GM10266 (cell line): ENCODE data around the gene MRTFA.

Experiments
- DNase-seq: peaks from one replicate; pipeline ENCODE4 v3.0.0; 2012; ENCODE audit errors: extremely low spot score
- TF ChIP-seq, protein P1 (sequence below): IDR thresholded peaks from 2 replicates; pipeline ENCODE4 v1.5.1; 2012; ENCODE audit warnings: mild to moderate bottlenecking, low read depth; ENCODE audit not compliant: control insufficient read depth, insufficient read depth; ENCODE audit errors: missing control alignments

Gene MRTFA

DNA sequence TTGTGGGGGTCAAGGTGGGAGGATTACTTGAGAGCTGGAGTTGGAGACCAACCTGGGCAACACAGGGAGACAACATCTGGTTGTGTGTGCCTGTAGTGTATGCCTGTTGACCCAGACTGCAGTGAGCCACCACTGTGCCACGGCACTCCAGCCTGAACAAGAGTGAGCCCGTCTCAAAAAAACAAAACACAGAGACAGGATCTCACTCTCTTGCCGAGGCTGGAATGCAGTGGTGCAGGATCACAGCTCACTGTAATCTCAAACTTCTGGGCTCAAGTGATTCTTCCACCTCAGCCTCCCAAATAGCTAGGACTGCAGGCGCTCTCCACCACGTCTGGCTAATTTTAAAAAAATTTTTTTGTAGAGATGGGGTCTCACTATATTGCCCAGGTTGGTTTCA, 153.6 kb downstream of the MRTFA start:
- TF ChIP-seq, protein P1, sequence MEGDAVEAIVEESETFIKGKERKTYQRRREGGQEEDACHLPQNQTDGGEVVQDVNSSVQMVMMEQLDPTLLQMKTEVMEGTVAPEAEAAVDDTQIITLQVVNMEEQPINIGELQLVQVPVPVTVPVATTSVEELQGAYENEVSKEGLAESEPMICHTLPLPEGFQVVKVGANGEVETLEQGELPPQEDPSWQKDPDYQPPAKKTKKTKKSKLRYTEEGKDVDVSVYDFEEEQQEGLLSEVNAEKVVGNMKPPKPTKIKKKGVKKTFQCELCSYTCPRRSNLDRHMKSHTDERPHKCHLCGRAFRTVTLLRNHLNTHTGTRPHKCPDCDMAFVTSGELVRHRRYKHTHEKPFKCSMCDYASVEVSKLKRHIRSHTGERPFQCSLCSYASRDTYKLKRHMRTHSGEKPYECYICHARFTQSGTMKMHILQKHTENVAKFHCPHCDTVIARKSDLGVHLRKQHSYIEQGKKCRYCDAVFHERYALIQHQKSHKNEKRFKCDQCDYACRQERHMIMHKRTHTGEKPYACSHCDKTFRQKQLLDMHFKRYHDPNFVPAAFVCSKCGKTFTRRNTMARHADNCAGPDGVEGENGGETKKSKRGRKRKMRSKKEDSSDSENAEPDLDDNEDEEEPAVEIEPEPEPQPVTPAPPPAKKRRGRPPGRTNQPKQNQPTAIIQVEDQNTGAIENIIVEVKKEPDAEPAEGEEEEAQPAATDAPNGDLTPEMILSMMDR = no peak
- DNase-seq = no peak

DNA sequence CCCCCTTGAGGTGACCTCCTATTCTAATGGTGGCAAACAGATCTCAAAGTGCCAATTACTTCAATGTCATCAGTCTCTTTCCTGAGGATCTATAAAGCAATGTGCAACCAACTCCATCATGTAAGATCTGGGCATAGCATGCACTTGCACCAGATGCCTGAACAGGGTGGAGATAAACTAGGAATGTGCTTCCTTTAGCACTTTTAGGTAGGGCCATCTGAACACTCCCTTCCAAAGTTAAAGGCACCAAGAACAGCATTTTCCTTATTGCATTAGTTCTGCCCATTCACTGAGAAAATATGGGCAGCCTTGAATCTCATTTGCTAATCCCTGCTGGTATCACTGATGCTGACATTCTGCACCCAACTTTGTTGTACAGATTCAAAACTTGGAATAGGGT, 154.1 kb downstream of the MRTFA start:
- TF ChIP-seq, protein P1 = no peak
- no peak for DNase-seq

DNA sequence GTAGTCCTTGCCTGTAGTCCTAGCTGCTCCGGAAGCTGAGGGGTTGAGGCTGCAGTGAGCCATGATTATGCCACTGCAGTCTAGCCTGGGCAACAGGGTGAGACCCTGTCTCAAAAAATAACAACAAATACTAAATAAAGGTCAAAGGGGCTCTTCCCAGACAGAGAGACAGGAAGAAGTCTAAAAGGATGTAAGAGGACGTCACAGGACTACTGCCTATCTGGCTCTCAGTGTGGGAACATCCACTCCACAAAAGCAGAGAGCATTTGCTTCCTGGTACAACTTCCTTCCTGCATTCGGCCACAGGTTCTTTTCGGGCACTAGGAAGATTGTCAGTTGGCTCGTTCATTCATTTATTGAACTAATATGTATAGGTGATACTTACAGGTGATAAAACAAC, 155.5 kb downstream of the MRTFA start:
- TF ChIP-seq, protein P1 = no peak
- DNase-seq = no peak

DNA sequence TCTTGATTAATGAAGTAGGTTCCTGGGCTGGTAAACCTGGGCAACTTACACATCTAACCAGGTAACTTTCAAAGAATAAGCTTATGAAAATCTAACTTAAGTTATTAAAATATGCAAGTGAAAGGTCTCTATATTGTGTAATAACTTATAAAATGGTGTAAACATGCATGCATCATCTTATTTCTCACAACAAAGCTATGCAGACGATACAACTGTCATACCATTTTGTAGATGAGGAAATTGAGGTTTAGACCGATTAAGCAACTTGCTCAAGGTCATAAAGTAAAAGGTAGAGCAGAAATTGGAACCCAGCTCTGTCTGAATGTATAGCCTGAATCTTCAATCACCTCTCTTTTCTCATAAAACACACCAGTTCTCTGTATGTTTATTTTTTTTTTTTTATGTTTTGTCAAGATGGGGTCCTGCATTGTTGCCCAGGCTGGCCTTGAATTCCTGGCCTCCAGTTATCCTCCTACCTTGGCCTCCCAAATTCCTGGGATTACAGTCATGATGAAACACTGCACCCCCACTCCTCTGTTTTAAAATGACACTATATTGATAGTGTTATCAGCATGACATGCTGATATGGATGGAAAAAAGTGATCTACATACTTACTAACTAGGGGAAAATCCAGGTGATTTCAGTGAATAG, 156.5 kb downstream of the MRTFA start:
- no peak for DNase-seq
- TF ChIP-seq, protein P1 = no peak

DNA sequence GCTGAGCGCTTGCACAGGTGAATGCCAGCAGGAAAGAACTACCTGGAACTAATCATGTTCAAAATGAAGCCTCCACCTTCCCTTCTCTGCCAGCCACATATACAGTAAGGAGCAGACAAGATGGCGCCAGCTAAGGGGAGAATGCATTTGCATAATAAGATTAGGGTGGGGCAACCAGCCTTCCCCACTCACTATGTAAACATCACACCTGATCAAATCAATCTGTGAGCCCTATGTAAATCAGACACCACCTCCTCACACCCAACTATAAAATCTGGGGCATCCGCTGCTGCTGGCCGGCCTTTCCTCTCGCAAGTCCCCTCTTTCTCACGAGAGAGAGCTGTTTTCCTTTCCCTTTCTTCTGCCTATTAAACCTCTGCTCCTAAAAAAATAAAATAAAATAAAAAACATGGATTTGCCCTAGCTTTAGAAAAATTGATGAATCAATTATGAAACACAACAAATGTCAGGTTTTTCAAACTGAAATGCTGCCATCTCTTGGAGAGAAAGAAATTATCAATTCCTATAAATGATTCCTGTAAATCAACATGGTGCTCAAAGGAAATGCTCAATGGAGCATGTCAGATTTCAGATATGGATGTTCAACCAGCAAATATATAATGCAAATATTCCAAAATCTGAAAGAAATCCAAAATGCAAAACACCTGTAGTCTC, 157.3 kb downstream of the MRTFA start:
- TF ChIP-seq, protein P1 = no peak
- DNase-seq = no peak

DNA sequence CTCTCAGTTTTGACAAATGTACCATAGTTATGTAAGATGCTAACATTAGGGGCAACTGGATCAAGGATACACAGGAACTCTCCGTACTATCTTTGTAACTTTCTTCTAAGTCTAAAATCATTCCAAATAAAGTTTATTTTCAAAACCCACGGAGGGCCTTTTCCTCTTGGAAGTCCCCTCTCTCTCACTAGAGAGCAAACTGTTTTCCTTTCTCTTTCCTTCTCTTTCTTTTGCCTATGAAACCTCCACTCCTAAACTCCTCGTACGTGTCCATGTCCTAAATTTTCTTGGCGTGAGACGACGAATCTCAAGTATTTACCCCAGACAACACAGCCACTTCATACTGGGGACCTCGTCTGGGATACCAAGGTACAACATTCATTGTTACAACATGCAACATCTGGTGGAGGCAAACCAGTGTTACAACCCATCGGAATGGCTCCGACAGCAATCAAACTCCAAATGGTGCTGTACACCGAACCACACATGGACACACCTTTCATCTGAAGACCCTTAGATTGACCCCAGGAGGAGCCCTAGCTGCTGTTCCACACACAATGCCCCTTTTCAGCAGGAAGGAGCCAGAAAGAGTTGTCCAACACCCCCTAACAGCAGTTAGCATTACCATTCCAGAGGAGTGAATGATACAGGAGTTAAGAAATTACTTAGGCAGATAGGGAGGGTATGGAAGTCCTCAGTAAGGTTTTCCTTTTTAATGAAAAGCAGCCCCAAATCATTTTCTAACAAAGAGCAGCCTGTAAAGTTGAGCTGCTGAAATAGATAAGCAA, 158.0 kb downstream of the MRTFA start:
- DNase-seq = no peak
- TF ChIP-seq, protein P1 = no peak

DNA sequence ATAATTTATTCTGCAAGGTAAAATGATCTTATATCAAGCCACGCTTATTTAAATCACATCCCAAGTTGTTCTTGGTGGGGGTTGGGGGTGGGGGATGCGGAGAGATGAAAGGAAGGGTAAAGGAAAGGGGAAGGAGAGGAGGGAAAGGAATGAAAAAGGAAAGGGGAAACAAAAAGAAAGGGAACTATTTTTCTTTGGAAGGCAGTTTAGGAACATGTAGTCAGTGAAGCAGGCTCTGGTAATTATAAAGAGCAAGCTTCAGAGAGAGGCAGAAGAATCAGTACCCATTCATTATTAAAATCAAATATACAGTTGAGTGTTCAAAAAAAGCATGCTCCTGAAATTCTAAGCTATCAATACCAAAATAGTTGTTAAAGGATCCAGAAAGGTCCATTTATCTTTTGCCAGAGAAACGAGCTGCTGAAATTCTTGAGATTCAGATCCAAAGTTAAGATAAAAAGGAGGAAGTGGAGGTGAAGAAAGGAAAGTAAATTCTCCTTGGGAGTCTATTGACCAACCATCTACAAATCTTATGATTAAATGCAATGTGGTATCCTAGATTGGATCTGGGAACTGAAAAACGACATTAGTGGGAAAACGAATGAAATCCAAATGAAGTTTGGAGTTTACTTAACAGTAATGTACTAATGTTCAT, 158.7 kb downstream of the MRTFA start:
- TF ChIP-seq, protein P1 = no peak
- DNase-seq = no peak
